Superior temporal gyrus (tissue), 1 donor: ENCODE data around the gene TOP3B.
"Not testable (repeated sequence)": the region's sequence is repeated elsewhere in the genome, so short reads cannot be mapped to it uniquely, and the experiment has no call there.

ENCODE experiments used
- DNase-seq: peaks from one replicate; pipeline ENCODE4 v3.0.0-alpha.2; 2016; ENCODE audit errors: extremely low spot score

Gene TOP3B

DNA sequence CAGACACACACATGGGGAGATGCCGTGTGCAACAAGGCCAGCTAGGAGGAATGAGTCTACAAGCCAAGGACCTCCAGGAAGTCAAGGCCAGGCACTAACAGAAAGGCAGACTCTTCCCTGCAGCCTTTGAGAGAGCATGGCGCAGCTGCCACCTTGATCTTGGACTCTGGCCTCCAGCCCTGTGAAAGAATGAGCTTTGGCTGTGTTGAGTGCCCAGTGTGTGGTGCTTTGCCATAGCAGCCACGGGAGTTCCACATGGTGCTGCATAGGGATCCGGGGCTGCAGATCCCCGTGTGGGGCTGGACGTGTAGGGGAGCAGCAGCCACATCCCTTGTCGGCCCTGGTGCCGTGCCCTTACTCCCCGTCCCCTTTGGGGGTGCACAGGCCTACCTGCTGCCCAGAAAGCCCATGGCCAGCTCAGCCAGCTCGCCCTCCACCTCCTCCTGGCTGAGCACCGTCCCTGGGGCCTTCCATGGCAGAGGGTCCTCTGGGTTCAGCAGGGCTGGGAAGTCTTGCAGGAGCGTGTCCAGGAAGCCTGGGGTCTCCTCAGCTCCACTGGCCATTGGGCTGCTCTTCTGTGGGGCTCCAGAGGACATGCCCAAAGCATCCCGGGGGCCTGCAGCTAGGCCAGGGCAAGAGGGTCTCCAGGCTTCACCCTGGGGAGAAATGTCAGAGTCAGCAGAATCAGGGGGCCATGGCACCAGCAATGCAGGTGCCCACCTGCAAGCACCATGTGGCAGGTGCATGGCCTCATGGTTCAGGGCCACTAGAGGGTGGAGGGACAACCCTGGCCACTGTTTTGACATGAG, 36.9 kb downstream of the TOP3B start:
- DNase-seq, result no peak

DNA sequence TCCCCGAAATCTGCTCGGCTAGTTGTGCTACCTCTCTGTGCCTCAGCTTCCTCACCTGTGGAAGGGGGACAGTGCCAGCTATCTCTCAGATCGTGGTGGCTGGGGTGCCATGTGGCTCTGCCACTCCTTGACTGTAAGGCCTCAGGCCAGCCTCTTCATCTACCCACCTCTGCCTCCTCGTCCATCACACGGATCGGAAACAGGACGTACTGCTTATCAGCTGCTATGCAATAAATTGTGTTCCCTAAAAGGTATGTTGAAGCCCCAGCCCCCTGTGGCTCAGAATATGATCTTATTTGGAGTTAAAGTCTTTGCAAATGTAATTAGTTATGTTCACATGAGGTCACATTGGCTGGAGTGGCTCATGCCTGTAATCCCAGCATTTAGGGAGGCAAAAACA, 37.7 kb downstream of the TOP3B start:
- no peak for DNase-seq

DNA sequence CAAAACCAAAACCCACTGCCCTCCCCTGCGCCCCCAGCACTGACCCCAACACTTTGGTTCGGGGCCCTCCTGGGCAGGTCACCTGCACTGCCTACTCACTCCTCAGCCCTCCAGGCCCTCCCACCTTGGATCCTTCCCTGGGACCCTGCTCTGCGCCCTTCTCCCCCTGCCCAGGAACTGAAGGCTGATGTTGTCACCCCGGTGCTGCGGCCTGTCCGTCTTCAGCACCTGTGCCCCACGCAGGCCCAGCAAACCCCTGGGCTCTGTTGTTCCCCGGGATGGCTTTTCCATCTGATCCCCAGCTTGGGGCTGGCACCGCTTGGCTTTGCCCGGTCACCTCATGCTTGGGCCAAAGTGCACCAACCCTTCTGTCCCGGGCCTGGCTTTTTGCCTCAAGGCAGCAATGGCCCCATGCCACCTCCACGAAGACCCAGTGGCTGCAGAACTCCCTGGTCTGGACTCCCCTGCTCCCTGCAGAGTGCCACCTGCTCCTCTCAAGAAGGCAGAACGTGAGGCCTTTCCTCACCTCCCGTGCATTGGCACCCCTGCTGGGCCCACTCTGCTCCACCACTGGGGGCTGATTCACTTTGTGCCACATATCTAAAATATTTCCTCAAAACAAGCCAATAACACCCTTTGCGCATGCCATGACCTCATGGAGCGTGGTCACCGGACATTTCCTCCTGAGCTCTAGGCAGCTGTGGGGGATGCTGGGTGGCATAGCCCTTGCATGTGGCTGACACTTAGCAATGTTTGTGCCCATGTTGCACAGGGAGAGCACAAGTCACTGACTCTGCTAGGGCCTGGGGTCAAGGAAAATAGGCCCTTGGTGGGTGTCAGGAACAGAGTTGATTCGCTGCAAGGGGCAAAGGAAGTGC, 38.8 kb downstream of the TOP3B start:
- DNase-seq, result no peak

DNA sequence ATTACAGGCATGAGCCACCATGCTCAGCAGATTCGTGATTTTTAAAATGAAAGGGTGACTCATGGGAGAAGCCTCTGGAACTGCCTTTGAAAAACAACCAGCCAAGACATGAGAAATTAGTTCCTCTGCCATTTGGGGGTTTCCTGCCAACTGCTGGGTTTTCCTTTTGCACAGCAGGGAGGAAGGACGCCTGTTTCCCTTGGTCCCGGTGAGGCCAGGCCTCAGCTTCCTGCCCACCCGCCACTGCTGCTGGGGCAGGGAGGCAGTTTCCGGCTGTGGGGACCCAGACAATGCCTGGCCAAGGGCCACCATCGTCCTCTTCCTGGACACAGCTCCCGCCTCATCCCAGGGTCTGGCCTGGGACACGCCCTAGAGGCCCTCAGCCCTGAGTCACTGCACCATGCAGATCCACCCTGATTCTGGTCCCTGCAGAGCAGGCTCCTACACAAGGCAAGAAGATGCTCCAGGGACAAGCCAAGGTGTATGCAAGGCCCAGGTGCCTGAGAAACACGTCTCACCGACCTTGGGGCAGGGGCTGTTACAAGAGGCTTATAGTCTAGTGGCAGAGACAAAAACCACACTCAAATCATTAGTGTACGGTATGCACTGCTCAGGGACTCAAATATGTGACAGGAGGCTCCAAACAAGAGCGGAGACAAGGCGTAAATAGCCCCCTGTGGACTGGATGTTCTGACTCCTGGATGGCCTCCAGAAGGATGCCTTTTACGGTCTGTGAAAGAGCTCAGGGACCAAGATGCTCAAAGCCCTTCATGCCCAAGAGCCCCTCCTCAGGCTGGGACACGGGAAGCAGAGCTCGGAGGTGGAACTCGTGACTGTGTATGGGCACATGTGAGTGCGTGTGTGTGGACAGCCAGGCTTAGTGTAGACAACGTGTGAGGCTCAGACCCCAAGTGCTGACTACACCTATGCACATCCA, 39.9 kb downstream of the TOP3B start:
- DNase-seq, result peak; percentile 42

DNA sequence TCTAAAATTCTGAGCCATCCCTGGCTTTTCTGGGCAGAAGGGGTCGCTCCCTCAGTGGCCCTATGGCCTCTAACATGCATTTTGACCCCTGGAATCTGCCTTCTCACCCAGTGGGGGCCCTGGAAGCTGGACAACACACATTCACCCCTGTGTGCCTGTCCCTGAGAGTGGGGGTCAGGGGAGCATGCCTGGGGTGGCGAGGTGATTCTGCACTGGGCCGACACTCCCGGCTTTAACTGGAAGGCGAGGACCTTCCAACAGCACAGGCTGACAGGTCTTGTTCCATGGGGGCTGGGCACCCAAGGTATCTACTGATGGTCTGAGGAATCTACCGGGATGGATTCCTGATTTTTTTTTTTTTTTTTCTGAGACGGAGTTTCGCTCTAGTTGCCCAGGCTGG, 40.7 kb downstream of the TOP3B start:
- no peak for DNase-seq

DNA sequence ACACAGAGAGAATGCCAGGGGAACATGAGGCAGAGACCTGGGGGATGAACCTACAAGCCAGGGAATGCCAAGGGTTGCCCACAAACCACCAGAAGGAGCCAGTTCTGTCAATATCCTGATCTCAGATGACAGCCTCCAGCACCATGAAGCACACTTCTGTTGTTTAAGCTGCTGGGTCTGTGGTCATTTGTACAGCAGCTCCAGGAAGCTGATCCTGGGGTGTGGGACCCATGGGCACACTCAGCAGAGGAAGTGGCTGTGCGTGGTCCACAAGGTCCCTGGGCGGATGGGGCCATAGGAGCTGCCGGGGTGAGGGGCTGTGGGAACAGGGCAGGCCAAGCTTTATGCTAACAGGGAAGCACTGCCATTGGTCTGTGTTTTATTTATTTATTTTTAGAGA, 42.1 kb downstream of the TOP3B start:
- DNase-seq, result no peak

DNA sequence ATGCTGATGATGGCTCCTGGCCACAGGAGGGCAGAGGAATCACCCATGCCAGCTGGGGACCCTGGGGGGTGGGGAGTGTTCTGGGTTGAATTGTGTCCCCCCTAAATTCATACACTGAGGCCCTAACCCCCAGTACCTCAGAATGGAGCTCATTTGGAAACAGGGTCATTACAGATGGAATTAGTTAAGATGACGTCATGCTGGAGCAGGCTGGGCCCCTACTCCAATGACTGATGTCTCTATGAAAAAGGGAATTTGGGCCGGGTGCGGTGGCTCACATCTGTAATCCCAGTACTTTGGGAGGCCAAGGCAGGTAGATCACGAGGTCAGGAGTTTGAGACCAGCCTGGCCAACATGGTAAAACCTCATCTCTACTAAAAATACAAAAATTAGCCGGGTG, 42.7 kb downstream of the TOP3B start:
- not testable (repeated sequence) for DNase-seq

DNA sequence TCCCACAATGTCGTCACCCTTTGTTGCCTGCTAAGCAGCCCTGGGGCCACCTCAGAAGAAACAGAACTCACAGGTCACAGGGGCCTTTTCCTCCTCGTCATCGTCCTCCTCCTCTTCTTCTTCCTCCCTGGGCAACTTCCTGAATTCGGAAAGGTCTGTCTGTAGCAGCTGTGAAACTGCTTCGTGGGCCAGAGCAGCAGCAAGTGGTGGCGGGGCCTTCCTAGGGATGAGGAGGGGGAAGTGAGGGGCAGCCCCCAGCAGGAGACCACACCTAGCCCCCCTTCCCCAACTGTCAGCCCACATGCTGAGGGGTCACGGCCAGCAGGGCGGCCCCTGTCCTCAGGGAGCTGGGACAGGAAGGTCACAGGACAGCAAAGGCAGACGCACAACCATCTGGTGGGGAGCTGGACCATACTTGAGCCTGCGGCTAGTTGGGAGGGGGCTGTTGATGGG, 43.1 kb downstream of the TOP3B start:
- DNase-seq, result no peak

DNA sequence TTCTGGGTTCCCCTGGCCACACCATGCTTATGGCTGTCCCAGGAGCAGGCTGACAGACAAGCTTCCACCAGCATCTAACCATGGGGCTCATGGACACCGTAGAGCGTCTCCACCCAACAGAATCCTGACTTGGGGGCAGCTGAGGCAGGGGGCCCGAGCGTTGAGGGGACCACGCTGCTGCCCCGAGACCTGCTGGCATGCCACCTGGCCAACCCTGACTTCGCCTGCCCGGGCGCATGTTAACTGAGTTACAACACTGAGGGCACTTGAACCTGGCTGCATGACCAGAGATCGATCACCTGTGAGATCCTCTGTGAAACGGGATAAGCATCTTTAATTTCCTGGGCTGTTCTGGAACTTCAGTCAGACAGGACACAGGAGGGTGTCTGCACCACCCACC, 43.7 kb downstream of the TOP3B start:
- DNase-seq, result no peak

DNA sequence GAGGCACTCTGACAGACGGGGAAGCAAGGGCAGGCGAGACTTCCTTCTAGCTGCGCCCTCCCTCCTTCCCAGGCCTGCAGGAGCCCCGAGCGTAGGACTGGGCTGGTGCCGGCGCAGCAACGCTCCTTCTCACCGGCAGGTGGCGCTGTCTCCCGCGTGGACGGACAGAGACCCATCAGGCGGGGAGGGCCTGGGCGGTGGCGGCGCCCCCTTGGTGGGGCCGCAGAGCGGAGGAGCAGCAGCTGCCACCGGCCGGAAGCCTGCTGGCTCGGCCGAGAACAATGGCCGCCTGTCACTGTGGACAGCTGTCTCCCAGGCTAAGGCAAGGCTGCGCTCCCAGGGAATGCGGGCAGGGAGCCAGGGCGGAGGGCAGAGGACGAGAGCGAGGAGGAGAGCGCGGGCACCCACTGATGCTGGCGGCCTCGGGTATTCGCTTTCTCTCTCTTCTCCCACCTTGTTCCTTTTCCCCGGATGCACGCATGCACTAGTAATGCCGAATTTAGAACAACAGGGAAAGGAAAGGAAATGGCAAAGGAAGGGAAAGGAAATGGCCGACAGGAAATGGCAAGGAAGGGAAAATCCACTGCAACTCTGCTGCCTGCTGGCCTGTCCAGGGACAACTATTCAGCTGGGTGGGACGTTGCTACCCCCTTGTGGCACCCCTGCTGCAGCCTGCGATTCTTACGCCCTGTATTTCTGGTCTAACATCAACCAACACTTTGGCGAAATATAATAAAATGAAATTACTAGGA, 44.3 kb downstream of the TOP3B start:
- peak; percentile 96 for DNase-seq

DNA sequence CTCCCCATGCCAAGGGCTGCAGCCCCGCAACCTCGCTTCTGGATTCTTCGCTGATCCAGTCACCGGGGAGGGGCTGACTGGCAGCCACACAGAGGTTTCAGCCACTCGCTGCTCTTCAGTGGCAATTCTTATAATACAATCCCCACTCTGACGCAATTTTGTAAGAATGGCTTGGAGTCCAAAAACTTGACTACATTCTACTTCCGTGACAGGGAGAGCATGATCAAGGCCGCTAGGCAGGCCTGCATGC, 44.8 kb downstream of the TOP3B start:
- DNase-seq, result no peak

DNA sequence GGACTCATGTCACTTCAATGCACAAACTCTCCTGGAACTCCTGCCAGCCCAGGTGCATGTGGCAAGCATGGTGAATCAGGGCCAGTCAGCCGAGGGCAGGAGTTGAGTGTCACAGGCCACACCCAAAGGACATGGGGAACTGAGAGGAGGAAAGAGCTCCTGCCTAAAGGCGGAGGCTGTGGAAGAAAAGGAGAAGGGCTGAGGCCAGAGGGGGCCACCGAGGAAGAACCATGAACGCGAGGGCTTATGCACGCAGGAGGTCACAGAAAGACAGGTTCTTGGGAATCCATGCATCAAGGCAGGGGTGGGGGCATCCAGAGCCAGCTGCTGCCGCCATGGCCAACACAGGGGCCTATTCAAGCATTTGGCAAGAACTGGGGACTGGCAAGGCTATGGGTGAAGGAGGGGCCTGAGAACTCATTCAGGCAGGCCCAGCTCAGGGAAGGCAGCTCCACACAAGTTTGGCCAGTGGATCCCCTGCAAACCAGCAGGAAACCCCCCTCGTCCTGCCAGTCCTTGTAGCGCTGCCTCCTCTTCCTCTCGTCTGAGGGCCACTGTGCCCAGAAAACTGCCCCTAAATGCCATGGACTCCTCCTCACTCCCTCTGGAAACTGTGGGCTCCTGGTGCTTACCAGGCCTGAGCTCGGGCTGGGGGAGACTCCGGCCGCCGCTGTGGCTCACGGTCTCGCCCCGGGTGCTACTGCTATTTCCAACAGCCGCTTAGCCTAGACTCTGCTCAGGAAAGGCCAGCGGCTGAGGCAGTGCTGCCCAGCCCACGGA, 45.4 kb downstream of the TOP3B start:
- peak; percentile 60 for DNase-seq

DNA sequence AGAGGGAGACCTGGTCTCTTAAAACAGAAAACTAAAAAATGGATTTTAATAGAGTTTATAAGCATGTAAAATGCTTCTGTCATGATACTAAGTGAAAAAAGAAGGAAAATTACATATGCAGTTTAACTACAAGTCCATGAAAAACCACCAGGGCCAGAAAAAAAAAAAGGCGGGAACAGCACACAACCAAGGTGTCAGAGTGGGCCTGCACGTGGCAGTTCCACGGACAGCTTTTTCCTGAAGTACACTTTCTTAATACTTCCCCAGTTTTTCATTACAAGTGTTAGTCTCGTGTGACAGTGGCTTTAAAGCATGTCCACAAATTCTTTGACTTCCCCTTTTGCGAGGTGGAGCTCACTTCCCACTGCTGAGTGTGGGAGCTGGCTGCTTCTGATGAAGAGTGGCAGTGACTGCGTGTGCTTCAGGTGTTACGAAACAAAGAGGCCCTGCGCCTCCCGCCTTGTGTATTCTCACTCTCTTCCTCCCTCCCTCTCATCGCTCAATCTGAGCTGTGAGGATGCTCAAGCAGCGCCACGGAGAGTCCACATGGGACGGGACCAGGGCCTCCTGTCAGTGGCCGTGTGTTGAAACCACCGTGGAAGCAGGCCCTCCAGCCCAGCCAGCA, 46.3 kb downstream of the TOP3B start:
- DNase-seq, result peak; percentile 65

DNA sequence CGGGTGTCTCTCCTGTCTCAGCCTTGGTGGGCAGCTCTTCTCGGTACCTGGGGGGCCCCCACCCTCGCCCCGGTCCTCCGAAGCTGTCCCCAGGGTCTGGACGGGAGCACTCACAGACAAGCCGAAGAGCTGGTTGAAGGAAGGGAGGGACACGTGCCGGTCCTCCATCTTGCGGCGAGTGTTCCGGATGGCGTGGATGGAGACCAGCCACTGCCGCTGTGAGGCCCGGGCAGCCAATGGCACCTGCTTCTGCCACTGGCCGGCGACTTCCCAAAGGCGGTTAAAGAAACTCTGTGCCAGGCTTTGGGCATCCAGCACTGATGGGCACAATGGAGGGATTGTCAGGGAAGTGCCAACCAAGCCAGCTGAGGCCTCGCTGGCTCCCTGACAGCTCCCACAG, 48.7 kb downstream of the TOP3B start:
- peak; percentile 75 for DNase-seq

DNA sequence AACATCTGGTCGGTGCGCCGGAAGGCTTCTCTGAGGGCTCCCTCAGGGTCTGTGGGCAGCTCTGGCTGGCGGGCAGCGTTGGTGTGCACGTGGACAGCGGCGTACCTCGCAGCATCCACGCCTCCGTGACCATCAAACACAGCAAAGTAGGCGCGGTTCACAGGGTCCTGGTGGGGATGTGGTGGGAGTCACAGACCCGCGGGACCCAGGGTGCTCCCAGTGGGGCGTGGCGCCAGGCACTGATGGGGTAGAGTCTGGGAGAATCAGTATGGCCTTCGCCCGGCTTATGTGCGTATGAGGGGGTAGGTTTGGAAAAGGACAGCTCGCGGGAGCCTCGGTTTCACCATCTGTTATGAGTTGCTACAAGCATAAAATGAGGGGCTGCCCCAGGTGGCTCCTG, 49.2 kb downstream of the TOP3B start:
- DNase-seq, result no peak

DNA sequence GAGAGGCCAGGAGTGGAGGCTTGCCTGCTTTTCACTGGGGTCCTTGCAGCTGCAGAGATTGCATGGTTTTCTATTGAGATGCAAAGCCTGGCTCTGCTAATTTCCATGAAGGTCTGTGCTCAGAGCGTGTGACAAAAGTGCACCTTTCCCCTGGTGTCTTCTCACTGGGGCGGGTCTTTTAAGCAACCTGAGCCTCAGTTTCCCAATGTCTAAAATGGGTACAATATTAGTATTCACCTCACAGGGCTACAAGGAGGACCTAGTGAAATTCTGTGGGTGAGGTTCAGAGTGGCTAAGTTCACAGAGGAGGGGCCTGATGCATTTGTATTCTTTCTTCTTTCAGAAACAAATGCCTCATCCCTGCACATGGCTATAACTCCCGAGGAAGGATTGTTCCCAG, 50.2 kb downstream of the TOP3B start:
- DNase-seq, result no peak

DNA sequence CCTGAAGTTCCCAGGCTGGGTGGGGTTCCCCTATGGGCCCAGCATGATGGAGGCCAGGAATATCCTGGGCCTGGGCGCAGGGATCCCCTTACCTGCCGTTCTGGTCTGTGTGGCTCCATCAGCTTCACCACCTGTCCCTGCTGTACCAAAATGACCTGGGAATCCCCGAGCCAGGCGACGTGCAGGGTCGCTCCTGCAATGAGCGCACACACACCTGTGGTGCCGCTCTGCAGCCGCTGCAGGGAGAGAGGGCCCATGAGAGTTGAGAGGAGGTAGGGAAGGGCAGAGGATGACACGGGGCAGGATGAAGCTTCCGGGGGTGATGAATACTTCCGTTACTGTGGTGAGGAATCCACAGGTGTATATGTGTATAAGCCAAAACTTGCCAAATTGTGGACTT, 51.5 kb downstream of the TOP3B start:
- DNase-seq, result no peak

DNA sequence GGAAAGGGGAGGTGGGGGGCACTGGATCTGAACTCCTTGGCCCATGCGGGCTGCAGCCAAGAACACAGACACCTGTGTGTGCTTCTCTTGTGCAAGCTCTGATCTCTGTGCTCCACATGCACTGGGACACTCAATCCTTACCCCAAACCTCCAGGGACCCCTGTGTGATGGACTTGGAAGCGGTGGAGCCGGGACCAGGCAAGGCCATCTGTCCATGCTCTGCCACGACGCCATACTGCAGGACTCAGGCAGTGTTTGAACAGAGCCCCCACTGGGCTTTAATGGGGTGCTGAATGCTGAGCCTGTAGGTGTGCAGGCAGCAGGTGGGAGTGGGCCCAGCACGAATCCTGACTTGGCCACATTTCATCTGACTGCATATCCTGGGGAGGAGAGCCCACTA, 53.3 kb downstream of the TOP3B start:
- no peak for DNase-seq

DNA sequence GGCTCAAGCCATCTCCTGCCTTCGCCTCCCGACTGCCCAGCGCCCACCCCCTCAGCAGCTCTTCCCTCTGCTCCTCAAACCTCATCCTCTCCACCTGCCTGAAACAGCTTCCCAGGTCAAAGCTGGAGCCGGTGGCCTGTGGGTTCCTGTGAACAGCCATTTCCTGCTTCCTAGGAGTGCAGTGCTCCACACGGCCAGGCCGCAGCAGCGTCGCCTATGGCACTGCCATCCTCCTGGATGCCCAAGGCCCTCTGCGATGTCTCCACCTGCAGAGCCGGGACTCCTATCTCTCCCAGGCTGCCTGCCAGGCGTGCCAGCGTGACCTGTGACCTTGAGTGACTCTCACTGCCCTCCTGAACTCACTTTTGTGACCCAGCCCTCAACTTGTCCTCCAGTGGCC, 54.5 kb downstream of the TOP3B start:
- DNase-seq, result no peak

DNA sequence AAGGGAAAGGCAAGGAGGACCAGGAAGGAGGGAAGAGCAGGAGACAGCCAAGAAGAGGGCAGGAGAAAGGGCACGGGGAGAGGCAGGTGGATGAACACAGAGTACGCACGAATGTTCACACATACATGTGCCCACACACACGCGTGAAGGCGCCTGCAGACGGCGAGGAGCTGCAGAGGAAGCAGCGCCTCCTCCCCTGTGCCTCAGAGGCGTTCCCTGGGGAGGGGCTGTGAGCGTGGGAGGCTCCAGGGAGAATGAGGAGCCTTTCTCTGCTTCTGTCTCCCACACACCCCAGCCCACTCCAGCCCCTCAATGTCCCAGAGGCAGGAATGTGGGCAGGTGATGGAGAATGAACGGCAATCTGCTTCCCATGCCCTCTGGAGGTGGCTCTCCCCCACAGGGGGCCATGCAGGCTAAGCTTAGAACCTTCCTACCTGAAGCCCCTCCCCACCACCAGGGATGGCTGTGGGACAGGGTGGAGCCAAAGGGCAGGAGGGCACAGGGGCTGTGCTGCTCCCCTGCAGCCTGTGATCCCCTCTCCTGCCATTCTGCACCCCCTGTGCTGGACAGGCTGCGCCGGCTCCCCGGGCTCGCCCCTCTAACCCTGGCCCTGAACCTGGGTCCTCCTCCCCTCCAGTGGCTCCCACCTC, 55.3 kb downstream of the TOP3B start:
- DNase-seq, result no peak
